OCI-LY3 (cell line): ENCODE measurements around the gene ACOT7.

Experiments
- H2AFZ ChIP-seq: fragments of 200-600, 300-600 bp; shearing (Covaris generic); 2 replicates; pipeline ENCODE4 v1.6.0; 2014; ENCODE audit warnings: antibody characterized with exemption, low read depth, low read length
- H3K27ac ChIP-seq: fragments of 200-600, 300-600 bp; sonication (generic); 2 replicates; pipeline ENCODE4 v1.5.1; 2014; ENCODE audit warnings: mild to moderate bottlenecking, low read length, moderate library complexity, mixed read lengths
- H3K27me3 ChIP-seq: fragments of 200-600, 300-600 bp; sonication (generic); 2 replicates; pipeline ENCODE4 v1.6.1; 2014; ENCODE audit warnings: low read depth, low read length, mixed read lengths
- H3K36me3 ChIP-seq: fragments of 200-600, 300-600 bp; sonication (generic); replicated peaks from 2 replicates; pipeline ENCODE3; 2014; ENCODE audit warnings: low read depth, low read length, mixed read lengths
- H3K4me1 ChIP-seq: fragments of 300-600, 200-600 bp; sonication (generic); 2 replicates; pipeline ENCODE4 v1.6.1; 2014; ENCODE audit warnings: low read length, mixed read lengths
- H3K4me2 ChIP-seq: fragments of 200-600, 300-600 bp; sonication (generic); 2 replicates; pipeline ENCODE4 v1.6.1; 2014; ENCODE audit warnings: low read length, mixed read lengths
- H3K4me3 ChIP-seq: fragments of 300-600, 200-600 bp; sonication (generic); 2 replicates; pipeline ENCODE4 v1.5.1; 2014; ENCODE audit warnings: antibody characterized with exemption, mild to moderate bottlenecking, low read length, moderate library complexity
- H3K79me2 ChIP-seq: fragments of 300-600, 200-600 bp; shearing (Covaris generic); 2 replicates; pipeline ENCODE4 v1.6.1; 2014; ENCODE audit warnings: mild to moderate bottlenecking, low read length, mixed read lengths
- H3K9ac ChIP-seq: fragments of 300-600, 200-600 bp; shearing (Covaris generic); 2 replicates; pipeline ENCODE4 v1.6.0; 2014; ENCODE audit warnings: mild to moderate bottlenecking, low read length, moderate library complexity
- H3K9me3 ChIP-seq: fragments of 200-600, 300-600 bp; shearing (Covaris generic); 2 replicates; pipeline ENCODE4 v1.6.1; 2014; ENCODE audit warnings: low read length, mixed read lengths; ENCODE audit not compliant: insufficient read depth
- H4K20me1 ChIP-seq: fragments of 200-600, 300-600 bp; sonication (generic); 2 replicates; pipeline ENCODE4 v1.6.1; 2016; ENCODE audit warnings: low read length, mixed read lengths; ENCODE audit not compliant: insufficient read depth
- EZH2phosphoT487 ChIP-seq: fragments of 200-600 bp; shearing (Covaris generic); IDR thresholded peaks from 2 replicates; pipeline ENCODE4 v1.6.1; 2018; ENCODE audit warnings: antibody characterized with exemption, mixed run types, low read depth
- TF ChIP-seq, protein P1 (sequence below): fragments of 200-600, 300-600 bp; sonication (generic); IDR thresholded peaks from 2 replicates; pipeline ENCODE4 v1.5.1; 2014; ENCODE audit warnings: antibody characterized with exemption, low read length, low read depth

ACOT7 gene

DNA sequence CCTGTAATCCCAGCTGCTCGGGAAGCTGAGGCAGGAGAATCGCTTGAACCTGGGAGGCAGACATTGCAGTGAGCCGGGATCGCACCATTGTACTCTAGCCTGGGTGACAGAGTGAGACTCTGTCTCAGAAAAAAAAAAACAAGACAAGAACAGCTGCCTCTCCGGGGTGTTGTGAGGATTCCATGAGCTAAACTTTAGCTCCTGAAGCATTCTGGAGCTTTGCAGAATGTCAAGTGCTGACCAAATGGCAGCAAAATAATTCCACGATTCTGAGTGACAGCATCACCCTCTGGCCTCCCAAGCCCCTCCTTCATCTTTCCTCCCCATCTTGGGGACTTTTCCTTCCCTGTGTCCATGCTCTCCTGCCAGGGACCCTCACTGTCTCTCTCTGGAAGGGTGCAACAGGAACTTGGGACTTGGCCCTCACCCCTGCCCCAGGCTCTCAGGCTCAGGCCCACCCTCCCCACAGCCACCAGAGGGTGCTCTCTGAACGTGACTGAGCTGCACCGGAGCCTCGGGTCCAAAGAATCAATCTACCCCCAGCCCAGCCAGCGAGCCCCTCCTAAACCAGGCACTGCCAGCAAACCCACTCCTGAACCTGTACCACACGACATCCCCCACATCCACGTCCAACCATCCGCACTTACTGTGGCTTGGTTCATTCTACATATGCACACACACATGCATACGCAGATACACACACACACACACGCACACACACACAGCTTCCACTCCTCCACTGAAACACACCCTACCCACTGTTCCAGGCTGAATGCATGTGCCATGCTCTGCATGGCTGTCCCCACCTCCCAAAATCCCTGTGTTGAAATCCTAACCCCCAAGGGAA is 45.7 kb downstream of the ACOT7 start:
- Histone ChIP-seq H2AFZ (no peak overlapping the region), H3K36me3 (no peaks in the 10 kb centered on the region), H3K4me1 (no peaks in the 10 kb centered on the region), H3K4me2 (no peak overlapping the region), H4K20me1 (peaks cover 5% of the 10 kb centered on the region), H3K27me3 (no peaks in the 10 kb centered on the region), H3K9me3 (no peaks in the 10 kb centered on the region), H3K27ac (no peak overlapping the region), H3K9ac (no peak overlapping the region), H3K79me2 (no peaks in the 10 kb centered on the region), H3K4me3 (no peak overlapping the region)
- no peak for TF ChIP-seq EZH2phosphoT487
- TF ChIP-seq, protein P1, sequence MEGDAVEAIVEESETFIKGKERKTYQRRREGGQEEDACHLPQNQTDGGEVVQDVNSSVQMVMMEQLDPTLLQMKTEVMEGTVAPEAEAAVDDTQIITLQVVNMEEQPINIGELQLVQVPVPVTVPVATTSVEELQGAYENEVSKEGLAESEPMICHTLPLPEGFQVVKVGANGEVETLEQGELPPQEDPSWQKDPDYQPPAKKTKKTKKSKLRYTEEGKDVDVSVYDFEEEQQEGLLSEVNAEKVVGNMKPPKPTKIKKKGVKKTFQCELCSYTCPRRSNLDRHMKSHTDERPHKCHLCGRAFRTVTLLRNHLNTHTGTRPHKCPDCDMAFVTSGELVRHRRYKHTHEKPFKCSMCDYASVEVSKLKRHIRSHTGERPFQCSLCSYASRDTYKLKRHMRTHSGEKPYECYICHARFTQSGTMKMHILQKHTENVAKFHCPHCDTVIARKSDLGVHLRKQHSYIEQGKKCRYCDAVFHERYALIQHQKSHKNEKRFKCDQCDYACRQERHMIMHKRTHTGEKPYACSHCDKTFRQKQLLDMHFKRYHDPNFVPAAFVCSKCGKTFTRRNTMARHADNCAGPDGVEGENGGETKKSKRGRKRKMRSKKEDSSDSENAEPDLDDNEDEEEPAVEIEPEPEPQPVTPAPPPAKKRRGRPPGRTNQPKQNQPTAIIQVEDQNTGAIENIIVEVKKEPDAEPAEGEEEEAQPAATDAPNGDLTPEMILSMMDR = peak; percentile 65

DNA sequence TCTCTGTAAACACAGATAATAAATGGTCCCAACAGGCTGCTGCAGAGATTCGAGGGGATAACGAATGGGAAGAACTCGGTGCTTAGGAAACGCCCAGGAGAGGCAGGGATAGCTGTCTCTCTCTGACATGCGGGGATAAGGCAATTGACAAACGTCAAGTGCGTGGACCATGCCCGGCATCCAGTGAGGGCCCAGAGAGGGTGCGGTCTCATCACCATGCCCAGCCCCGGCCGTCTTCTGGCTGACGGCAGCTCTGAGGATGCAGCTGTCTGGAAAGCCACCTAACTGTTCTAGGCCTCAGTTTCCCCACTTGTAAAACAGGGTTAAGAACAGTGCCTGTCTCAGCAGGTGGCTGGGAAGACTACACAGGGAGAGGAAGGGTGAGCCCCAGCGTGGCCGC is 48.1 kb downstream of the ACOT7 start:
- no peaks in the 10 kb centered on the region for H3K27me3 ChIP-seq
- H2AFZ ChIP-seq = no peak overlapping the region
- H3K36me3 ChIP-seq = no peaks in the 10 kb centered on the region
- H3K4me2 ChIP-seq = no peak overlapping the region
- H3K9ac ChIP-seq = no peak overlapping the region
- no peaks in the 10 kb centered on the region for H3K4me1 ChIP-seq
- no peak for TF ChIP-seq EZH2phosphoT487
- TF ChIP-seq, protein P1 = no peak
- no peak overlapping the region for H3K4me3 ChIP-seq
- H3K79me2 ChIP-seq = no peaks in the 10 kb centered on the region
- peaks cover 5% of the 10 kb centered on the region for H4K20me1 ChIP-seq
- H3K9me3 ChIP-seq = no peaks in the 10 kb centered on the region
- no peak overlapping the region for H3K27ac ChIP-seq

DNA sequence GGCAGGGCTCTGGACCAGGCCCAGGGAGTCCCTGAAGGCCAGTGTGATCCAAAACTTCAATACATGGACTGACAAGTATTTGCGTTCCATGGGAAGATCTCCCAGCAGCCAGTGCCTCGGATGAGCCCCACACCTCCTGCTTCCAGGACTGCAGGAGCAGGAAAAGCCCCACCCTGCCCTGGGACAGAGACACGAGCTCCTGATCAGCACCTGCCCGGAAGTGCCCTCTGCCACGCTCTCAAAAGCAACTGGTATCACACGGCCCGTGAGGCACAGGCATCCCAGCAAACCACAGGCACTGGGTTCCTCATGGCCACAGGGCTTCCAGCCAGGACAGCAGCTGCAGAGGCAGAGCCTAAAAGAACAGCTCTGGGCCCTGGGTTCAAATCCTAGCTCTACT is 48.6 kb downstream of the ACOT7 start:
- Histone ChIP-seq H4K20me1 (peaks cover 5% of the 10 kb centered on the region), H3K9ac (no peak overlapping the region), H3K36me3 (no peaks in the 10 kb centered on the region), H3K9me3 (no peaks in the 10 kb centered on the region), H2AFZ (no peak overlapping the region), H3K4me3 (no peak overlapping the region), H3K79me2 (no peaks in the 10 kb centered on the region), H3K27ac (no peak overlapping the region), H3K4me1 (no peaks in the 10 kb centered on the region), H3K4me2 (no peak overlapping the region), H3K27me3 (no peaks in the 10 kb centered on the region)
- TF ChIP-seq, protein P1 = no peak
- no peak for TF ChIP-seq EZH2phosphoT487

DNA sequence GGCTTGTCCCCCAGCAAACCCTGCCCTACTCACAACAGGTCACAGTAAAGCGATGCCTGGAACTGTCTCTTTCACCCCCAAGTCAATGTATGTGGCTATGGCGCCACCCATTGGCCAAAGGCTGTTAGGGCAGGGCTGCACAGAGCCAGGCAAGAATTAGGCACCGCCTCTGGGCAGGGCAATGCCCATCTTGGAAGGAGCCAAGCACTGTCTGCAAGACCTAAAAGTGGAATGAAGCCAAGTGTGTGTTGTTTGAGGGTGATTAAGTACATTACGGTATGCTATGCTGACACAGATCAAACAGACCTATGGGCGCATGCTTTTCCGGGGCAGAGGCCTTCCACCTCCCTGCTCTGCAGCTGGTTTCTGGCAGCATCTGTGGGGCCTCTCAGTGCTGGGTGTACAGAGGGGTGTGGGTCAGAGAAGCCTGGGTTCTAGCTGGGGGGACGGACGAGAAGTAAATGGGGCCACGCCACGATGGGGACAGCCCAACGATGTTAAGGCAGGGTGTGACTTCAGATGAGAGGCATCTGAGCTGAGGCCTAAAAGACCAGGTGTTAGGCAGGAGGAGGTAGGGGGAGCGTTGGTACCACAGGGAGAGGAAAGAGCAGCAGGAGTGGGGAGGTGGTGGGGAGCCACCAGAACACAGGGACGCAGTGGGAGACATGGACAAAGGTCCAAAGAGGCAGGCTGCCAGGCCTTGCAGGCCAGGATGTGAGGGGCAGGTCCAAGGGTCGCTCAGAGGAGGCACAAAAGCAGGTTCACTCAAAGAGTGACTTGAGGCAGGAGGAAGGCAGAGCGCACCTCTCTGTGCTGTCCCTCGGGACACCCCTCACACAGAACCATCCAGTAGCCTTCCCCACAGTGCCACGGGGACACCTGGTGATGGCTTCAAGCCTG is 49.8 kb downstream of the ACOT7 start:
- no peak overlapping the region for H3K9ac ChIP-seq
- no peak overlapping the region for H3K27ac ChIP-seq
- no peaks in the 10 kb centered on the region for H3K79me2 ChIP-seq
- H3K4me2 ChIP-seq = no peak overlapping the region
- H2AFZ ChIP-seq = no peak overlapping the region
- H3K36me3 ChIP-seq = no peaks in the 10 kb centered on the region
- H3K9me3 ChIP-seq = no peaks in the 10 kb centered on the region
- H4K20me1 ChIP-seq = peaks cover 5% of the 10 kb centered on the region
- H3K27me3 ChIP-seq = no peaks in the 10 kb centered on the region
- no peak overlapping the region for H3K4me3 ChIP-seq
- TF ChIP-seq, protein P1 = peak; percentile 71
- TF ChIP-seq EZH2phosphoT487 = no peak
- no peaks in the 10 kb centered on the region for H3K4me1 ChIP-seq
